Measurements from ENCODE around the gene CD226. TPM values are rescaled to one million over a fixed set of nuclear protein-coding genes. Genes with fewer than 3 reads are reported as not detected.

The CD226 gene
- polyA plus RNA-seq, 2 donors, result 0.10 to 0.15 TPM

DNA sequence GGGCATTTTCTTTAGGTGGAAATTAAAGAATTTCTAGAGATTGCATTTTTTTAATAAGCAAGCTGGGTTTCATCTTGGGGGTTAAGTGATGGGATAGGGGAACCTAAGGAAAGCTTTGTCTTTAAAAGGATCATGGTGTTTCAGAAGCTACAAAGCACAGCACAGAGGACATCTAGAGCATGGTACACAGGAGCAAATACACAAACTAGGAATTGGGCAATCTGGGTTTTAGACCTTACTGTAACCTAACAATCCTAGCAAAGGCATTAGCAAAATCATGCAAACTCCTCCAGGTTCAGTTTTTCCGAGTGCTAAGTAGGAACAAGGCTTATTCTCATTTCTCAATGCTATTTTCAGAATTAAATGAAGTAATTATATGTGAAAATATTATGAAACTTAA is 134.1 kb downstream of the CD226 start:
- Histone ChIP-seq H3K27me3 (ENCODE audit: control insufficient read depth in 1 of 2, insufficient read depth in 2 of 2, low read length in 2 of 2) (no peaks in the 10 kb centered on the region), H3K36me3 (ENCODE audit: control insufficient read depth in 2 of 2, insufficient read depth in 2 of 2, low read length in 1 of 2) (no peaks in the 10 kb centered on the region), H3K4me3 (ENCODE audit: low read depth in 1 of 2, low read length in 2 of 2) (no peak overlapping the region), H3K9me3 (ENCODE audit: control insufficient read depth in 2 of 2, insufficient read depth in 1 of 2, low read depth in 1 of 2, low read length in 1 of 2) (no peaks in the 10 kb centered on the region), H3K4me1 (ENCODE audit: control insufficient read depth in 2 of 2, insufficient read depth in 2 of 2, low read length in 1 of 2) (no peaks in the 10 kb centered on the region), H3K27ac (ENCODE audit: low read depth in 2 of 2, low read length in 1 of 2) (no peak overlapping the region)
- 79 to 83% methylated on average over 1 of the region's 1 CpG for WGBS, 2 donors

DNA sequence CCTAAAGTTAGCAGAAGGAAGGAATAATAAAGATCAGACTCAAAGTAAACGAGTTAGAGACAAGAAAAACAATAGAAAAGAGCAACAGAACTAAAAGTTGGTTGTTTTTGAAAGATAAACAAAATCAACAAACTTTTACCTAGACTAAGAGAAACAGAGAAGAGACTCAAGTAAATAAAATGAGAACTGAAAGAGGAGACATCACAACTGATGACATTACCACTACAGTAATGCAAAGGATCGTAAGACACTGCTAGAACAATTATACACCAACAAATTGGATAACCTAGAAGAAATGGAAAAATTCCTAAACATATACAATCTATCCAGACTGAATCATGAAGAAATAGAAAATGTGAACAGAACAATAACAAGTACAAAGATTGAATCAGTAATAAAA is 139.3 kb downstream of the CD226 start:
- H3K27ac ChIP-seq (ENCODE audit: low read depth in 2 of 2, low read length in 1 of 2), result no peak overlapping the region
- no peak overlapping the region for H3K4me3 ChIP-seq (ENCODE audit: low read depth in 1 of 2, low read length in 2 of 2)
- no peaks in the 10 kb centered on the region for H3K36me3 ChIP-seq (ENCODE audit: control insufficient read depth in 2 of 2, insufficient read depth in 2 of 2, low read length in 1 of 2)
- no peaks in the 10 kb centered on the region for H3K9me3 ChIP-seq (ENCODE audit: control insufficient read depth in 2 of 2, insufficient read depth in 1 of 2, low read depth in 1 of 2, low read length in 1 of 2)
- H3K4me1 ChIP-seq (ENCODE audit: control insufficient read depth in 2 of 2, insufficient read depth in 2 of 2, low read length in 1 of 2), result no peaks in the 10 kb centered on the region
- H3K27me3 ChIP-seq (ENCODE audit: control insufficient read depth in 1 of 2, insufficient read depth in 2 of 2, low read length in 2 of 2), result no peaks in the 10 kb centered on the region
- WGBS, 2 donors, result 66 to 68% methylated on average over 2 of the region's 2 CpGs

DNA sequence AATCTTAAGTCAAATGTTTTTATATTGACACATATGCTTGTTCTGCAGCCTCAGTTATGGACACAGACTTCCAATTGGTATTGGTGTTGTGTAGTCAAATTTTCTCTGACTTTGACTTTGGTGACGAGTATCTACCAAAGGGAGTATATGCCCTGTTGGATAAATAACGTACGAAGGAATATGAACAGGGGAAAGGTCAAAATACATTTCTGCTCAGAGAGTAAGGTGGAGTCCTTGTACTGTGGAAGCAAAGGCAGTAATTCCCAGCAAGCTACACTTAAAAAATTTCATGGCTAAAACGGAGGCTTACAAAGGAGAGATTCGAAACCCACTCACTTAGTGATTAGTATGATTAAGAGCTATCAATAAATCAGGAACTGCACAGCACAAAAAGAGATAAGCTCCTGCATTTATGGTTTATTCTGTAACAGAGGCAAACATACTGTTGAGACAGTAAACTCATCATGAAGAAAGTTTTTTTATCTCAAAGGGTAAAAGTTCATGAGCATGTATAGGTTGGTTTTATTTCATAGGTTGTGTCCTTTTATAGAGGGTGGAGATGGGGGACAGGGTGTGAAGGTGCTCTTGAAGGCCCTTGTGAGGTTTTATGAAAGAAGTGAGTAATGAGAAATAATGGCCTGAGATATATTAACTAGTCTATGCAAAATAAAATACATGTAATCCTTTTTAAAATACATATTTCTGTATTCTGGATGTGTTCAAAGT is 142.7 kb downstream of the CD226 start:
- H3K4me1 ChIP-seq (ENCODE audit: control insufficient read depth in 2 of 2, insufficient read depth in 2 of 2, low read length in 1 of 2), result no peaks in the 10 kb centered on the region
- no peaks in the 10 kb centered on the region for H3K9me3 ChIP-seq (ENCODE audit: control insufficient read depth in 2 of 2, insufficient read depth in 1 of 2, low read depth in 1 of 2, low read length in 1 of 2)
- H3K27ac ChIP-seq (ENCODE audit: low read depth in 2 of 2, low read length in 1 of 2), result no peak overlapping the region
- no peaks in the 10 kb centered on the region for H3K27me3 ChIP-seq (ENCODE audit: control insufficient read depth in 1 of 2, insufficient read depth in 2 of 2, low read length in 2 of 2)
- no peaks in the 10 kb centered on the region for H3K36me3 ChIP-seq (ENCODE audit: control insufficient read depth in 2 of 2, insufficient read depth in 2 of 2, low read length in 1 of 2)
- H3K4me3 ChIP-seq (ENCODE audit: low read depth in 1 of 2, low read length in 2 of 2), result no peak overlapping the region
- 80 to 91% methylated on average over 5 of the region's 5 CpGs for WGBS, 2 donors
